ENCODE measurements around the gene OLFM2.

- no peak for TF ChIP-seq POLR2AphosphoS5 (IDR thresholded peaks at IDR 0.05; ENCODE audit: low read depth, low read length)
- TF ChIP-seq POLR2A (IDR thresholded peaks at IDR 0.05; ENCODE audit: low read depth, low read length) = no peak
- TF ChIP-seq TAF1 (IDR thresholded peaks at IDR 0.05; ENCODE audit: low read depth, low read length) = no peak
- TF ChIP-seq SPI1 (IDR thresholded peaks at IDR 0.05; ENCODE audit: low read depth, low read length) = no peak
Observed at GRCh38 chr19:9883764-9884163, 52.6 kb downstream of the OLFM2 start.

Data from GM12891 (cell line).